ENCODE measurements around the gene ARID3B. TPM values are rescaled to one million over a fixed set of nuclear protein-coding genes. Genes with fewer than 3 reads are reported as not detected.

Gene ARID3B
- polyA plus RNA-seq, 5 donors = 8.6 to 11.3 (median 10.9) TPM

GRCh38 chr15:74642348-74642733, 101.3 kb downstream of the ARID3B start:
- DNase-seq = peak; percentile 44 to 45

GRCh38 chr15:74642734-74643664, 102.0 kb downstream of the ARID3B start:
- peak in 1 of 2 donors; percentile 19 for DNase-seq

GRCh38 chr15:74643665-74644204, 102.7 kb downstream of the ARID3B start:
- DNase-seq = no peak

- no peak for DNase-seq
Measured at GRCh38 chr15:74646480-74646879, 105.5 kb downstream of the ARID3B start.

Other genes with a start within 250 kb of the ARID3B start
- under 1 TPM; 0.46 to 0.59 (median 0.54) TPM for gene CYP11A1, start 173.6 kb upstream of the ARID3B start, polyA plus RNA-seq (ENCODE audit: insufficient read depth in 1 of 5, insufficient read length in 5 of 5, low replicate concordance in 1 of 5)
- 1 to 10 TPM; 4.2 to 7.1 (median 6.1) TPM for gene SEMA7A, start 107.3 kb upstream of the ARID3B start, polyA plus RNA-seq (ENCODE audit: insufficient read depth in 1 of 5, insufficient read length in 5 of 5, low replicate concordance in 1 of 5)
- 10 to 100 TPM; 49.0 to 62.6 (median 59.3) TPM for gene UBL7, start 80.1 kb upstream of the ARID3B start, polyA plus RNA-seq (ENCODE audit: insufficient read depth in 1 of 5, insufficient read length in 5 of 5, low replicate concordance in 1 of 5)
- 10 to 100 TPM; 77.2 to 90.8 (median 83.3) TPM for gene CLK3, start 74.6 kb downstream of the ARID3B start, polyA plus RNA-seq (ENCODE audit: insufficient read depth in 1 of 5, insufficient read length in 5 of 5, low replicate concordance in 1 of 5)
- 10 to 100 TPM; 38.3 to 43.7 (median 39.9) TPM for gene EDC3, start 154.8 kb downstream of the ARID3B start, polyA plus RNA-seq (ENCODE audit: insufficient read depth in 1 of 5, insufficient read length in 5 of 5, low replicate concordance in 1 of 5)
- gene CYP1A1, start 184.3 kb downstream of the ARID3B start, polyA plus RNA-seq (ENCODE audit: insufficient read depth in 1 of 5, insufficient read length in 5 of 5, low replicate concordance in 1 of 5) = 1 to 10 TPM in 2 of 5 donors, under 1 TPM in 3; 0.21 to 1.5 (median 0.30) TPM
- gene CYP1A2, start 207.6 kb downstream of the ARID3B start, polyA plus RNA-seq (ENCODE audit: insufficient read depth in 1 of 5, insufficient read length in 5 of 5, low replicate concordance in 1 of 5) = under 1 TPM; 0.32 to 0.46 (median 0.43) TPM
- gene CSK, start 240.9 kb downstream of the ARID3B start, polyA plus RNA-seq (ENCODE audit: insufficient read depth in 1 of 5, insufficient read length in 5 of 5, low replicate concordance in 1 of 5) = 10 to 100 TPM; 35.6 to 56.6 (median 38.0) TPM

Data from right lung (tissue), 5 donors.